ENCODE results near the gene TMPRSS9.

Gene TMPRSS9

DNA sequence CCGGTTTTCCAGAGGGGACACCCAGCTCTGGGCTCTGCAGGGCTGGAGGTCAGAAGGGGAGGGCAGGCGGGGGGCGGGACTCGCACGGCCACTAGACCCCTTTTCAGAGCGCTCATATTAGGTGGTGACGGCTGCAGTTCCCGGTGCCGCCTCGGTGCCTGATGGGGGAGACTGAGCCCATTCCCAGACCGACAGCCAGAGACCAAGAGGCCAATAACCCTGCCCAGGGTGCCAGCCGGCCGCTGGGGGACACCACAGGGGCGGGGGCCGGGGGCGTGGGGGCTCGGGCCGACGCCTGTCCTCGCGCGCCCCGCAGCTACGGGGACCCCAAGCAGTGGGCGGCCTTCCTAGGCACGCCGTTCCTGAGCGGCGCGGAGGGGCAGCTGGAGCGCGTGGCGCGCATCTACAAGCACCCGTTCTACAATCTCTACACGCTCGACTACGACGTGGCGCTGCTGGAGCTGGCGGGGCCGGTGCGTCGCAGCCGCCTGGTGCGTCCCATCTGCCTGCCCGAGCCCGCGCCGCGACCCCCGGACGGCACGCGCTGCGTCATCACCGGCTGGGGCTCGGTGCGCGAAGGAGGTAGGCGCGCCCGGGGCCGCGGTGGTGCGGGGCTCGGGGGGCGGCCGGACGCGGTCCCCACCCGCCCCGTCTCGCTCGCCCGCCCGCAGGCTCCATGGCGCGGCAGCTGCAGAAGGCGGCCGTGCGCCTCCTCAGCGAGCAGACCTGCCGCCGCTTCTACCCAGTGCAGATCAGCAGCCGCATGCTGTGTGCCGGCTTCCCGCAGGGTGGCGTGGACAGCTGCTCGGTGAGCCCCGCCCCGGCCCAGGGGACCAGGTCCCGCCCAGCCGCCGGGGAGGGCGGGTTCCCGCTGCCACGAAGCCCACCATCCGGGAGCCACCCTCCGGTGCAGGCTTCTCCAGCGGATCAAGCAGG is 64.9 kb downstream of the TMPRSS9 start:
- DNase-seq, result peak; percentile 3

DNA sequence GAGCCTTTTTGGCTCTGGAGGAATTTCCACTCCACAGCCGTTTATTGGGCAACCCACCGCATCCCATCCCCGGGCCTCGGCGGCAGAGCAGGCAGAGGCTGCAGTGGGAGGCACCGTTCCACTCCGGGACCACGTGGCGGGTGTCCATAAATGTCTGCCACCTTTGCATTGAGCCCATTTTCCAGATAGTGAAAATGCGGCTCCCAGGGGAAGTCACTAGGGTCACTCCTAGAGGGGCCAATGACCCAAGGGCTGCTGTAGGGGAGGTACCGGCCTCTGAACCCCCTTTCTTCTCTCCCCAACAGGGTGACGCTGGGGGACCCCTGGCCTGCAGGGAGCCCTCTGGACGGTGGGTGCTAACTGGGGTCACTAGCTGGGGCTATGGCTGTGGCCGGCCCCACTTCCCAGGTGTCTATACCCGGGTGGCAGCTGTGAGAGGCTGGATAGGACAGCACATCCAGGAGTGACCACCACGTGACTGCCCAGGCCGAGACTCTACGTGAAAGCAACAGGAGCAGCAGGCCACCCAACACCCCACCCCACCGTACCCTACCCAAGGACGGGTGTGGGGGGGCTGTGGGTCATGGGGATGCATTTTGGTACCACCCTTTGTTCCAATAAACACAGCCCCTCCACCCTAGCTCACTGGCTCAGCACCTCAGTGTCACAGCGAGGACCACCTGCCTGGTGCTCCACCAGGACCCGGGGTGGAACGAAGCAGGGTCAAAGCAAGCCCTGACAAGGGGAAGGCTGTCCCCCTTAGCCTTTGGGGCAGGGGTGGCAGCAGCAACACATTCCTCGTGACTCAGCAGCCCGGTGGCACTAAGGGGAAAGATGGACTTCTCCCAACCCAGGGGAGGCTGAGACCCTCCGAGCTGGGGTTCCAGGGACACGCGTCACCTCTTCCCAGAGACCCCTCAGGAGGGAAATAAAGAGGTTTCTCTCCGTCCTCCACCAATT is 65.8 kb downstream of the TMPRSS9 start:
- DNase-seq, result no peak

- peak; percentile 20 for DNase-seq
Observed at GRCh38 chr19:2426611-2427428, 66.8 kb downstream of the TMPRSS9 start.

DNA sequence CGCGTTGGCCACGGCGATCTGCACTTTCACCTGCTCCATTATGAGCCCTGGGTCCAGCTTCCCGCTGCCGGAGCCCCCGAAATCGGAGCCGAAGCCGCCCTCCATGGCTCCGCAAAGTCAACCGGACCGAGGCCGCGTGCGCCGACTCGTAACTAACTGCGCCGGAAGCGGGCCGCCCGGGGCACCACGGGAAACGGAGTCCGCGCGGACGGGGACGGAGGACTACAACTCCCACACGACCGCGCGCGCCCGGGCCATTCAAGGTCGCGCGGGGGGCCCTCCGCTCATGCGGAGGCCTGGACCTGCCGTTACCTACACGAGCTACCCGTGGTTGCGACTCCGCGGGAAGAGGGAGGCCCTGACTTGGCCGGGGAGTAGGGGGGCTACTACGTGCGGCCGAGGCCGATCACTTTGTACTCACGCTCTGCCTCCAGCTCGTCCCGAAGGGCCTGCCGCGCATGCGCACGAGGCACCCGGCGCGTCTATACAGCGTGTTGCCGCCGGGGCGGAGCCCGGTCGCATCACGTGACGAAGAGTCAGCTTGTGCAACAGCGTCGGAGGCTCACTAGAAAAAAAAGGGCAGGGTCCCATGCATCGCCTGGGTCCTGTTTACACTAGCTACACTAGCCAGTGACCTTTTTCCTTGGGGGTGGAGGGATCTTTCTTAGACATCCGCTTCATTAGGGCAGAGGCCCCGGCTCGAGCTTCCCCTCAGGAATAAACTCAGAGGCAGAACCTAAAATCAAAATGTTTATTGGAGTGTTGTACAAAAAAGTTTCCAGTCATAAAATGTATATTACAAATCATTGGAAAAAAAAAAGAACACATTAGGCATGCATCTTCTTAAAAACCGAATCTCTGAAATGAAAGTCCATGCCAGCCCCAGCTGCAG is 67.6 kb downstream of the TMPRSS9 start, which contains the start of gene TIMM13:
Gene TIMM13, minus strand, starts transcription at position 158 of the 892 bp plus-strand sequence. Its CDS starts 53 bp downstream, at position 105.
- DNase-seq, result peak; percentile 83

GRCh38 chr19:2428321-2428690 is 68.2 kb downstream of the TMPRSS9 start:
- no peak for DNase-seq

DNA sequence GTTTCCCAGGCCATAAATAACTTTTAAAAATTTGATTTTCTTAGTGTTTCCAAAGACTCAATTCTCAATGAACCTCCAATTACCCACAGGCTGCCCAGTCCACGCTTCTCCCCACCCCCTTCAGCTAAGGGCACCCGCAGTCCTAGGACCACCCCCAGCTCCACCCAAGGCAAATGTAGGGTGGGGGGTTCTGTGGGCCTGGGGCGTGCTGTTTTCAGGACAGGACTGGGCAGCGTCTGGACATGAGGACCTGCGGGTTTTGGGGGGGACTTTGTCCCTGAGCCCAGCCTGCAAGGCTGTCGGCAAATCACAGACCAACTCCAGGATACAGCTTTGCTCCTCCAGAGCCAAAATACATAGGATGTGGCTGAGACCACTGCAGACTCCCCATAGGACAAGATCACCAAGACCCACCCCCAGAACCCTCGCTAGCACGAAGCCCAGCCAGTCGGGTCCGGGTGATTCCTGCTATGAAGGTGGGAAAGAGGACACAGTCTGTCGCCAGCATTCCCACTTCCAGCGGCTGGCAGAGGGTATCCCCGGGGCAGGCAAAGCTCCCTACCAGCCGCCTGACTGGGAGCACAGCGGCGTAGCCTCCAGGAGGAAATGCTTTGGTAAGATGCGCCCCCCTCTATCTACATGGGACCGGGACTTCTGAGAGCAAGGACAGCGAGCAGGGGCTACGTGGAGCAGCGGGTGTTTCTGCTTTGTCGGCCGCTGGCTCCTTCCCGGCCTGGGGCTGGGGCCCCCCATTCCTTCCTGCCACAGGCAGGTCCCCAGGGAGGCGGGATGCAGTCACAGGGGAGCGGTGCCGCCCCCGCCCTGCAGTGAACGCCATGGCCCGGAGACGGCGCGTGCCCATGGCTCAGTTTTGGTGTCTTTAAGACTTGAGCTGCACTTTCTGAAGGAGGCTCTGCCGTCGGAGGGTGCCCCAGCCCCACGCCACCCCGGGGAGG is 69.0 kb downstream of the TMPRSS9 start:
- no peak for DNase-seq

- no peak for DNase-seq
Observed at GRCh38 chr19:2429917-2430535, 70.0 kb downstream of the TMPRSS9 start.

GRCh38 chr19:2431318-2432055 is 71.4 kb downstream of the TMPRSS9 start:
- no peak for DNase-seq

DNA sequence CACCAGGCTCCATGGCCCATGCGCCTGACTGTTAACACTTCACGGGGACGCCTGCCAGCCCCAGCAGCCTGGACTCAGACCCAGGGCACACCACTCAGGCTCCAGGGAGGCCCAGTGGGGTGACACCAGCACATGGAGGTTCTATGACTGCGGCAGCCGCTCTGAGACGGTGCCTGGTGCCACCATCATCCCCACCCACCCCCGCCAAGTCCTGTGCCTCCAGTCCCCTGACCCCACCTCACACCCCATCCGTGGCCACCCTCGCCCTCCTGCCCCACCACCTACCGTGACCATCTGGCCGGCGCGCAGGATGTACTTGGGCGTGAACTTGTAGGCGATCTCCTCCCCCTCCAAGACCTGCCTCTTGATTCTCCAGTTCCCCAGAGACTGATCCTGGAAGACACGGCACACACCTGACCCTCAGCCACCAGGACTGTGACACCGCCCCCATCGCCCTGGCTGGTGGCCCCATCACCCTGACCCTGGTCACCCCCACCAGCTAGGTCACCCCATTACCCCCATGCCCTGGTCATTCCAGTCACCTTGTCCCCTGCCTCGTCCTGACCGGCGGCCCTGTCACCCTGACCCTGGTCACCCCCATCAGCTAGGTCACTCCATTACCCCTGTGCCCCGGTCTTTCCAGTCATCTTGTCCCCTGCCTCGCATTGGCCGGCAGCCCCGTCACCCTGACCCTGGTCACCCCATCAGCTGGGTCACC is 72.2 kb downstream of the TMPRSS9 start:
- no peak for DNase-seq

DNA sequence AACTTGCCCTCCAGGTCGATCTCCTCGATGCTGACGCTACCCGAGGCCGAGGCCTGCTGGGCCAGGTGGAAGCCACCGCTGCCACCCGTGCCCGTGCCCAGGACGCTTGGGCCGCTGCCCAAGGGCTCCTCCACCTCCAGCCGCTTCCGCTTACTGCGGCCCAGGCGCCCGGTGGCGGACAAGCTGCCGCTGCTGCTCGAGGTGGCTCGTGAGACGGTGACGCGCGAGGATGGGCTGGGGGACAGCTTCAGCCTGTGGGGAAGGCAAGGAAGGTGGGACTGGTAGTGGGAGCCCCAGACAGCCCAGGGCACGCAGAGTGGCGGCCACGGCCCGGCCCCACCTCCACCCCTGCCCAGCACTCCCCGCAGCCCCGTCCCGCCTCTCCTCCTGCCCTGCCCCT is 73.8 kb downstream of the TMPRSS9 start:
- DNase-seq, result no peak

DNA sequence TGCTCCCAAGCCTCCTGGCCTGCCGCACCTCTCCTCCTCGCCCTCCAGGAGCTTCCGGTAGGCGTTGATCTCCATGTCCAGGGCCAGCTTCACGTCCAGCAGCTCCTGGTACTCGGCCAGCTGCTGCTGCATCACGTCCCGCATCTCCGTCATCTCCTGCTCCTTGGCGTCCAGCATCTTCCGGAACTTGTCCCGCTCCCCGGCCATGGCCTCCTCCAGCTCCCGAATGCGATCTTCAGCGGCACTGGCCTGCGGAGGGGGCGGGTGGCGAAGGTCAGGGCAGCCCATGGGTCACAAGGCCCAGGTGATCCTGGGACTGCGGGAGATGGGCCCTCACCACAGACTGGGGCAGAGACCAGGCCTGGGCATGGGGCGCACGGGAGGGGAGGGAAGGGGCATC is 74.2 kb downstream of the TMPRSS9 start:
- DNase-seq, result no peak

- no peak for DNase-seq
Observed at GRCh38 chr19:2434721-2435265, 74.7 kb downstream of the TMPRSS9 start.

DNA sequence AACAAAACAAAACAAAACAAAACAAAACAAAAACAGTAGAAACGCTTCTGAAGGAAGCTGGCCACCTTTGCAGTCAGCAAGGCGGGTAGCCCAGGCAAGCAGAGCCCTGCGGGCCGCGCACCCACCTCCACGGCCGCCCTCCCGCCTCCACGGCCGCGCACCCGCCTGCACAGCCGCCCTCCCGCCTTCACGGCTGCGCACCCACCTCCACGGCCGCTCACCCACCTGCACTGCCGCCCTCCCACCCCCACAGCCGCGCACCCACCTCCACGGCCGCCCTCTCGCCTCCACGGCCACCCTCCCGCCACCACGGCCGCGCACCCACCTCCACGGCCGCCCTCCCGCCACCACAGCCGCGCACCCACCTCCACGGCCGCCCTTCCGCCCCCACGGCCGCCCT is 76.3 kb downstream of the TMPRSS9 start:
- DNase-seq, result no peak

DNA sequence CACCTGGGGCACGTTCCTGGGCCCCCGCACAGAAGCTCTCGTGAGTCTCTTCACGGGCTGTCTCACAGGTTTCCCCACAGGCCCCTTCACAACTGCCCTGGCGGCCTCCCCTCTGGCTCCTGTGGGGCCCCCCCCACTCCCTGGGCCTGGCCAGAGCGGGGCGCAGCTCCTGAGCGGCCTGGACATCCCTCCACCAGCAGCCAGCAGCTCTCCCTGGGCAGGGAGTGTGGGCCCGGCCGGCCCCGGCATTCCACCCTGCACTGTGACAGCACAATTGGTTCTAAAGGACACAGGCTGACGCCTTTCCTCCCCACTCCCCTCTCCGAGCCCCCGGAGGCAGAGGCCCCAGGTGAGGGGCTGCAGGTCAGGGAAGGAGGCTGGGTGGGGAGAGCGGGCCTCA is 76.9 kb downstream of the TMPRSS9 start:
- no peak for DNase-seq

DNA sequence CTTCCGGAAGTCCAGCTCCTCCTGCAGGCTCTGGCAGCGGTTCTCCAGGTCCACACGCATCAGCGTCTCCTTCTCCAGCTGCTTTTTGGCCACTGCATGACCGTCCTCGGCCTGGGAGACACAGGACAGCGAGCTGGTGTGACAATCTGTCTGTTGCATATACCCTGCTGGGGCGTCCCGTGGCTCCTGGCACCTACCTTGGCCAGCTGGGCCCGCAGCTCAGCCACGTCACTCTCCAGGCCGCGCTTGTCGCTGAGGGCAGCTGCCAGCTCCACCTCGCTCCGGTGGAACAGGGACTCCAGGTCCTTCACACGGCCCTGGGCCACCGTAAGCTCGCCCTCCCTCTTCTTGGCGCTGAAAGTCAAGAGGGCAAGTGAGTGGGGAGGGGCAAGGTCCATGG is 78.1 kb downstream of the TMPRSS9 start:
- no peak for DNase-seq

DNA sequence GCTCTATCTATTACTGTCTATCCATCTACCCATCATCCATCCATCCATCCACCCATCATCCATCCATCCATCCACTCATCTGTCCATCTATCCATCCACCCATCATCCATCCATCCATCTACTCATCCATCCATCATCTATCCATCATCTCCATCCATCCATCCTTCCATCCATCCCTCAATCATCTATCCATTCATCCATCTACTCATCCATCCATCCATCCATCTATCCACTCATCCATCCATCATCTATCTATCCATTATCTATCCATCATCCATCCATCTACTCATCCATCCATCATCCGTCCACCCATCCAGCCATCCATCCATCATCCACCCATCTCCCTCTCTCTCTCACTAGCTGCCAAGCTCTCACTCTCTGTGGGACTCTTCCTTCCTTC is 80.5 kb downstream of the TMPRSS9 start:
- no peak for DNase-seq

DNA sequence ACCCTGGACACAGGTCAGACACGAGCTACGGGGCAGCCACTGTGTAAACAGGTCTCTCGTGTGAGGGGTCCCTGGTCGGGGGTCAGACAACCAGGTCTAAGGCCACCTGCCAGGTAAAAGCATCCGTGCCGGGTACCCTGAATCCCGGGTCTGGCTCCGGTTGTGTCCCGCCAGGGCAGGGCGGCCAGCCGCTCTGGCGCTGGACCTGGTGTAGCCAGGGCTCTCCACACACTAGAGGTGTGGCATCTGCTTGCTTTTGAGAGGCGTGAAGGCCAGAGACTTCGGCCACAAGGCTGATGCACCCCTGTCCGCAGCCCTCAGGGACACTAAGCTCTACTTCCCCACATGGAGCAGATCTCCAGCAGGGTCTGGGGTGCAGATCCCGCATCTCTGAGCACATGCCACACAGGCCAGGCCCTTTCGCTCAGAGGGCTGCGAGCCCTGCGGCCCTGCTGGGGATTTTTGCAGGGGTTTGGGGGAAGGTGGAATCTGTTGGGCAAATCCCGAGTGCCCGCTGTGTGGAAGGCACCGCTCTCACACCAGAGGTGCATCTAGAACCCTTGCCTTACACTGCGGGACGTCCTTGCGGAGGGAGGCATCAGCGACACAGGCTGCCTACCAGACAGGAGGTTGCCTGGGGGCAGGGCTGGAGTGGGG is 81.2 kb downstream of the TMPRSS9 start:
- DNase-seq, result no peak
